ENCODE results near the gene TTC24. TPM values are rescaled to one million over a fixed set of nuclear protein-coding genes. Genes with fewer than 3 reads are reported as not detected.
"Not testable (repeated sequence)": the region's sequence is repeated elsewhere in the genome, so short reads cannot be mapped to it uniquely, and the experiment has no call there.

TTC24 gene
- total RNA-seq, 1 donor from 2014 or later = not detected

DNA sequence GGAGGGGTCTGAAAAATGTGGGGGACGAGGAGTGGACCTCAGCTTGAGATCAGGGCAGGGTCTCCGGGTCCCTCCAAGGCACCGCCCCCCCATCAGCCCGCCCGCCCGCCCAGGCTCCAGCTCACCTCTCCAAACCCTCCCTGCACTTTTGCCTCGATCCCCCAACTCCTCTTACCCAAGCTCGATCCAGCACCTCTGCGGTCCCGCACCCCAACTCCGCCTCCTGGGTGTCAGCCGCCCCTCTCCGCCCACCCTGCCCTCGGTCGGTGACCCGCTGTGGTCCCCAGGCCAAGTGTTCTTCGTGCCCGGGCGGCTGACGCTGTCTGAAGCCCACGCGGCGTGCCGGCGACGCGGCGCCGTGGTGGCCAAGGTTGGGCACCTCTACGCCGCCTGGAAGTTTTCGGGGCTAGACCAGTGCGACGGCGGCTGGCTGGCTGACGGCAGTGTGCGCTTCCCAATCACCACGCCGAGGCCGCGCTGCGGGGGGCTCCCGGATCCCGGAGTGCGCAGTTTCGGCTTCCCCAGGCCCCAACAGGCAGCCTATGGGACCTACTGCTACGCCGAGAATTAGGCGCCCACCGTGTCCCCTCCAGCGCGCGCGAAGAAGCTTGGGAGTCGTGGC is 45.4 kb downstream of the TTC24 start:
- Mint-ChIP-seq H3K36me3 (ENCODE audit: low read depth) (peaks cover 2% of the 10 kb centered on the region), H3K4me3 (ENCODE audit: unreplicated experiment) (peak overlapping the region; percentile 61), H3K27ac (ENCODE audit: unreplicated experiment) (no peak overlapping the region), H3K9me3 (ENCODE audit: low read depth) (no peaks in the 10 kb centered on the region), H3K4me1 (ENCODE audit: low read depth) (peaks cover 9% of the 10 kb centered on the region), H3K27me3 (ENCODE audit: low read depth) (peaks cover 47% of the 10 kb centered on the region)
- no peak for DNase-seq (ENCODE audit: low spot score)
- TF ChIP-seq, protein P1, sequence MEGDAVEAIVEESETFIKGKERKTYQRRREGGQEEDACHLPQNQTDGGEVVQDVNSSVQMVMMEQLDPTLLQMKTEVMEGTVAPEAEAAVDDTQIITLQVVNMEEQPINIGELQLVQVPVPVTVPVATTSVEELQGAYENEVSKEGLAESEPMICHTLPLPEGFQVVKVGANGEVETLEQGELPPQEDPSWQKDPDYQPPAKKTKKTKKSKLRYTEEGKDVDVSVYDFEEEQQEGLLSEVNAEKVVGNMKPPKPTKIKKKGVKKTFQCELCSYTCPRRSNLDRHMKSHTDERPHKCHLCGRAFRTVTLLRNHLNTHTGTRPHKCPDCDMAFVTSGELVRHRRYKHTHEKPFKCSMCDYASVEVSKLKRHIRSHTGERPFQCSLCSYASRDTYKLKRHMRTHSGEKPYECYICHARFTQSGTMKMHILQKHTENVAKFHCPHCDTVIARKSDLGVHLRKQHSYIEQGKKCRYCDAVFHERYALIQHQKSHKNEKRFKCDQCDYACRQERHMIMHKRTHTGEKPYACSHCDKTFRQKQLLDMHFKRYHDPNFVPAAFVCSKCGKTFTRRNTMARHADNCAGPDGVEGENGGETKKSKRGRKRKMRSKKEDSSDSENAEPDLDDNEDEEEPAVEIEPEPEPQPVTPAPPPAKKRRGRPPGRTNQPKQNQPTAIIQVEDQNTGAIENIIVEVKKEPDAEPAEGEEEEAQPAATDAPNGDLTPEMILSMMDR (IDR thresholded peaks at IDR 0.05) = no peak

DNA sequence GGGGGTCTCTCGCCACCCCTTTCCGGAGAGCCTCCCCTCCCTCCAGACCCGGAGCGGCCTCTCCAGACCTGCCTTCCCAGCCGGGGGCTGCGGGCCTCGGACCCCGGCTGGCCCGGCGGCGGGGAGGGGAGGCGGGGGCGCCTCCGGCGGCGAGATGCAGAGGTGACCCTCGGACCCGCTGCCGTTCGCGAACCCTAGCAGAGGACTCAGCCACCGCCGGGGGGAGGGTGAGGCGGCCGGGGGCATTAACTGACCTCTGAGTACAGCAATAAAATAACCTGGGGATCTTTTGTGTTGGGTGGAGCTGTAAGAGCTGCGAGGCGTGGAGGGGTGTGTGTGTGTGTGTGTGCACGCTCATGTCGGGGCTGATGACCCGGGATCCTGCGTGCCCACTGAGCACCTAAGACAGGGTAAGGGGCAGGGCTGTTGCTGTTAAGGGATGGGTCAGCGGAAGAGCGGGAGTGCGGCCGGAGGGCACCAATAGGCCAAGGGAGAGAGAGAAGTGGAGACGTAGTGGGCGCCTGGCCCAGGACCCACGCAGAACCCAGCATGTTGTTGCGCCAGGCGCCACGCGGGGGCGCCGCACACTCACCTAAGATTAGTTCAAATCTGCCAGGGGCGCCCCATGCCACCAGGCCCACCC is 46.0 kb downstream of the TTC24 start:
- DNase-seq (ENCODE audit: low spot score) = no peak
- Mint-ChIP-seq H3K4me3 (ENCODE audit: unreplicated experiment) (peak overlapping the region; percentile 61), H3K27me3 (ENCODE audit: low read depth) (peaks cover 42% of the 10 kb centered on the region), H3K36me3 (ENCODE audit: low read depth) (peaks cover 2% of the 10 kb centered on the region), H3K9me3 (ENCODE audit: low read depth) (no peaks in the 10 kb centered on the region), H3K4me1 (ENCODE audit: low read depth) (peaks cover 9% of the 10 kb centered on the region), H3K27ac (ENCODE audit: unreplicated experiment) (no peak overlapping the region)
- TF ChIP-seq, protein P1 (IDR thresholded peaks at IDR 0.05) = peak; percentile 90

DNA sequence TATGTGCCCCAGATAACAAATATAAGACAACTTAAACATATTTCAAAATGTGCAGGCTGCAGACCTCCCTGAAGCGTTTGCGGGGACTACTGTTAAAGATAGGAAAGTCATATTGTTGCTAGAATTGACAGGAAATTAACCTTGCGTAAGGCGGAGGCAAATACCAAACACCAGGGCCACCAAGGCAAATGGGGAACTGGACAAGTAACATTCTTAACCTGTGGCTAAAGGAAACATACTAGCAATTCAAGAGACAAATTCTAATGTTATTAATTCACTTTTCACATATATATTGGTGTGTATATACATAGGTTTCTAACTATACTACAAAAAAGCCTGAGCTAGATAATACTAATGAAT is 46.5 kb downstream of the TTC24 start:
- Mint-ChIP-seq H3K4me3 (ENCODE audit: unreplicated experiment) (no peak overlapping the region), H3K4me1 (ENCODE audit: low read depth) (peaks cover 9% of the 10 kb centered on the region), H3K36me3 (ENCODE audit: low read depth) (peaks cover 2% of the 10 kb centered on the region), H3K9me3 (ENCODE audit: low read depth) (no peaks in the 10 kb centered on the region), H3K27ac (ENCODE audit: unreplicated experiment) (no peak overlapping the region), H3K27me3 (ENCODE audit: low read depth) (peaks cover 44% of the 10 kb centered on the region)
- no peak for DNase-seq (ENCODE audit: low spot score)
- TF ChIP-seq, protein P1 (IDR thresholded peaks at IDR 0.05) = peak; percentile 54

DNA sequence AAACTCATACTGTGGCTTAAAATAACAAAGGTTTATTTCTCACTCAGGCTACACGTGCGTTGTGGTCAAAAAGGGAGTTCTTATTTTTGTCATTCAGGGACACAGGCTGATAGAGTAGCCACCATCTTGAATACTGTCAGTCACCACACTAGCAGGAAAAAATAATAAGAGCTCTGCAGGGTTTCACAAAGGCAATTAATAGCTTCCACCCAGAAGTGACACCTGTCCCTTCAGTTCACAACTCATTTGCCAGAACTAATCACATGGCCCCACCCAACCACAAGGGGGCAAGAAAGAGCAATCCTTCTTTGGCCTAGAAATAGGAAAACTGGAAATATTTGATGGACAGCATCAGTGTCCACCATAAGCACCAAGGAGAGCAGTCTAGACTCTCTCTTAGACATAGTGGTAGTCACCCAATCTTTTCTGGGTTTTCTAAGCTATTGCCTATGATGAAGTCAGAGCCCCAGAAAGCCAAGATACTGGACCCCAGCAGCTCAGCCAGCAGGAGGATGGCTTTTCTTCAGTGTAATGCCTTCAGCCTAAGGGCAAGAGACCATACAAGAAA is 47.9 kb downstream of the TTC24 start:
- no peak for DNase-seq (ENCODE audit: low spot score)
- TF ChIP-seq, protein P1 (IDR thresholded peaks at IDR 0.05) = peak; percentile 78
- Mint-ChIP-seq H3K36me3 (ENCODE audit: low read depth) (peaks cover 2% of the 10 kb centered on the region), H3K27ac (ENCODE audit: unreplicated experiment) (no peak overlapping the region), H3K9me3 (ENCODE audit: low read depth) (no peaks in the 10 kb centered on the region), H3K4me1 (ENCODE audit: low read depth) (peaks cover 9% of the 10 kb centered on the region), H3K4me3 (ENCODE audit: unreplicated experiment) (no peak overlapping the region), H3K27me3 (ENCODE audit: low read depth) (peaks cover 47% of the 10 kb centered on the region)

DNA sequence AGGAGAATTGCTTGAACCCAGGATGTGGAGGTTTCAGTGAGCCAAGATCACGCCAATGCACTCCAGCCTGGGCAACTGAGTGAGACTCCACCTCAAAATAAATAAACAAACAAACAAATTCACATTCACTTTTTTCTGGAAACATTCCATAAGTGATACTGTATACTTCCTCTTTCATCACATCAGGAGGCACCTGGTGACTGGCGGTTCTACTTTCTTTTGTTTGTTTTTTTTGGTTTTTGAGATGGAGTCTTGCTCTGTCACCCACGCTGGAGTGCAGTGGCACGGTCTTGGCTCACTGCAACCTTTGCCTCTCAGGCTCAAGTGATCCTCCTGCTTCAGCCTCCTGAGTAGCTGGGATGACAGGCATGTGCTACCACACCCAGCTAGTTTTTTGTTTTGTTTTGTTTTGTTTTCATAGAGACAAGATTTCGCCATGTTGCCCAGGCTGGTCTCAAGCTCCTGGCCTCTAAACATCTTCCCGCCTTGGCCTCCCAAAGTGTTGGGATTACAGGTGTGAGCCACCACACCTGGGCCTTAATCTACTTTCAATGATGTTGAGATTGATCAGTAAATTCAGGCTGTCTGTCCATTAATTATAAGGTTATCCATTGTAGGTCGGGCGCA is 50.4 kb downstream of the TTC24 start:
- peaks cover 6% of the 10 kb centered on the region for H3K4me1 Mint-ChIP-seq (ENCODE audit: low read depth)
- H3K27me3 Mint-ChIP-seq (ENCODE audit: low read depth) = peaks cover 54% of the 10 kb centered on the region
- no peak overlapping the region for H3K4me3 Mint-ChIP-seq (ENCODE audit: unreplicated experiment)
- H3K27ac Mint-ChIP-seq (ENCODE audit: unreplicated experiment) = no peak overlapping the region
- DNase-seq (ENCODE audit: low spot score) = no peak
- H3K36me3 Mint-ChIP-seq (ENCODE audit: low read depth) = peaks cover 4% of the 10 kb centered on the region
- TF ChIP-seq, protein P1 (IDR thresholded peaks at IDR 0.05) = no peak
- H3K9me3 Mint-ChIP-seq (ENCODE audit: low read depth) = no peaks in the 10 kb centered on the region

DNA sequence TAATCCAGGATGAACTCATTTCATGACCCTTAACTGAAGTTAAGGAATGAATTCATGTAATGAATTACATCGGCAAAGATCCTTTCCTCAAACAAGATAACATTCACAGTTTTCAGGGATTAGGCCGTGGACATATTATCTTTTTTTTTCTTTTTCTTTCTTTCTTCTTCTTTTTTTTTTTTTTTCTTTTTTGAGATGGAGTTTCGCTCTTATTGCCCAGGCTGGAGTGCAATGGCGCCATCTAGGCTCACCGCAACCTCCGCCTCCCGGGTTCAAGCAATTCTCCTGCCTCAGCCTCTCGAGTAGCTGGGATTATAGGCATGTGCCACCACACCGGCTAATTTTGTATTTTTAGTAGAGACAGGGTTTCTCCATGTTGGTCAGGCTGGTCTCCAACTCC is 51.6 kb downstream of the TTC24 start:
- not testable (repeated sequence) for H3K4me3 Mint-ChIP-seq (ENCODE audit: unreplicated experiment); H3K9me3 Mint-ChIP-seq (ENCODE audit: low read depth); H3K4me1 Mint-ChIP-seq (ENCODE audit: low read depth); DNase-seq (ENCODE audit: low spot score); H3K36me3 Mint-ChIP-seq (ENCODE audit: low read depth); H3K27ac Mint-ChIP-seq (ENCODE audit: unreplicated experiment)
- peaks cover 54% of the 10 kb centered on the region for H3K27me3 Mint-ChIP-seq (ENCODE audit: low read depth)
